HG02981 (cell line): Measurements from ENCODE around the gene MRPL43.
"Not testable (repeated sequence)": the region's sequence is repeated elsewhere in the genome, so short reads cannot be mapped to it uniquely, and the experiment has no call there.

Source experiments
- ATAC-seq: cut with Tn5 transposase; IDR thresholded peaks from one replicate; pipeline ENCODE4 v1.9.1; 2021; ENCODE audit warnings: mild to moderate bottlenecking, moderate library complexity; ENCODE audit not compliant: unreplicated experiment

The MRPL43 gene

DNA sequence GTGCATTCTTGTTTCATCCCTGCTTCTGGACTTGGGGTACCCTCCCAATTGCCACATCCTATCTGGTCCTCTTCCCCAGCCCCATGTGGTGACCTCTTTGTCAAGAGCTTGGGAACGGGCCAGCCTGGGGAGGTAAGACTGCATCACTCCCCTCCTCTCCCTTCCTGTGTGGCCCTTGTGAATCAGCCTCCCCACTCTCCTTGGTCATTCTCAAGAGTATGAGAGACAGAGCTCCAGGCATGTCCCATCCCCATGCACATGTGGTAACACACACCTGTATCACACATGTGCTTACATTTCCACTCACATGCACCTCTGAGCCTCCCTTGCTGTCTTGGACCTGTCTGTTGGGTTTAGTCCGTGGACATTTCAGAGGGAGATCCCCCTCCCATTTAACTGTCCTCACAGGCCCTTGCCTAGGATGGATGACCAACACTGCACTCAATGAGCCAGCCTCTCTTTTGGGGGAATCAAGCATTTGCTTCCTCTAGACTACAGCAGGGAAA is 2.6 kb downstream of the MRPL43 start:
- ATAC-seq: no peak

GRCh38 chr10:100983868-100984671 is 3.2 kb downstream of the MRPL43 start:
- no peak for ATAC-seq

DNA sequence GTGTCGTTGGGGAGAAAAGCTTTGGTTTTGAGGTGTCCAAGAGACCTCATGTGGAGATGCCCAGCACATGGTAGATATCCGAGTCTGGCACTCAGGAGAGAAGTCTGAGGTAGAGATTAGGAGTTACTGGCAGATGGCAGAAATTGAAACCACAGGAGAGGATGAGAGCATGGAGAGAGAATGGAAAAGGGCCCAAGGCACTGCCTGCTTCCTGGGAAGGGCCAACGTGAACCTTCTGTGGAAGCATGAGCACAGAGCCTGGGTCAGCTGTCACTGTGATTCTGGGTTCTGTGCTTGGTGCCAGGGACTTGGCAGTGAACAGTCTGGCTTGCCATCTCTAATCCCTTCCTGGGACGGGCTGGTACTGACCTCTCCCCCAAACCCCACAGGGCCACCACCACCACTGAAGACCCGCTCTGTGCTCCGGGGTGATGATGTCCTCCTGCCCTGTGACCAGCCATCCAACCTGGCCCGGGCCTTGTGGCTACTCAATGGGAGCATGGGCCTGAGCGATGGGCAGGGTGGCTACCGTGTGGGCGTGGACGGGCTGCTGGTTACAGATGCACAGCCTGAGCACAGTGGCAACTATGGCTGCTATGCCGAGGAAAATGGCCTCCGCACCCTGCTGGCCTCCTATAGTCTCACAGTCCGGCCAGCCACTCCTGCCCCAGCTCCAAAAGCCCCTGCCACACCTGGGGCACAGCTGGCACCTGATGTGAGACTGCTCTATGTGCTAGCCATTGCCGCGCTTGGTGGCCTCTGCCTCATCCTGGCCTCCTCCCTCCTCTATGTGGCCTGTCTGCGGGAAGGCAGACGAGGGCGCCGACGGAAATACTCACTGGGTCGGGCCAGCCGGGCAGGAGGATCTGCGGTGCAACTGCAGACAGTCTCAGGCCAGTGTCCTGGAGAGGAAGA is 4.1 kb downstream of the MRPL43 start:
- ATAC-seq: no peak

- no peak for ATAC-seq
Observed at GRCh38 chr10:100981178-100981772, 6.0 kb downstream of the MRPL43 start.

GRCh38 chr10:100980711-100981110 is 6.6 kb downstream of the MRPL43 start:
- ATAC-seq: no peak

DNA sequence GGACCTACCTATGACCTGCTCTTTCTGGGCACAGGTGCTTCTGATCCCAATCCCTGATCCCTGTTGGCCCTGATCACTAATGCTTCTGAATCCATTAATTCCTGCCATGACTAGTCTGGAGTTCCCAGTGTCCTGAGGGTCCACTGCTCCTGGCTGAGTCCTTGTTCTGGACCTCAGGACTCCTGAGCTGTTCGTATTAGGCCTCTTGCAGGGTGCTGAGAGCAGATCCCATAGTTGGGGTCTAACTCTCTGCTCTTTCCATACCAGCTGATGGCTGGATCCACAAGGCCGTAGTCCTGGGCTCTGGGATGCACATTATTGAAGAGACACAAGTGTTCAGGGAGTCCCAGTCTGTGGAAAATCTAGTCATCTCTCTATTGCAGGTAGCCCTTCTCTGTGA is 7.0 kb downstream of the MRPL43 start:
- no peak for ATAC-seq

- ATAC-seq: no peak
Observed at GRCh38 chr10:100979791-100980272, 7.5 kb downstream of the MRPL43 start.

GRCh38 chr10:100978901-100979195 is 8.4 kb downstream of the MRPL43 start:
- no peak for ATAC-seq

DNA sequence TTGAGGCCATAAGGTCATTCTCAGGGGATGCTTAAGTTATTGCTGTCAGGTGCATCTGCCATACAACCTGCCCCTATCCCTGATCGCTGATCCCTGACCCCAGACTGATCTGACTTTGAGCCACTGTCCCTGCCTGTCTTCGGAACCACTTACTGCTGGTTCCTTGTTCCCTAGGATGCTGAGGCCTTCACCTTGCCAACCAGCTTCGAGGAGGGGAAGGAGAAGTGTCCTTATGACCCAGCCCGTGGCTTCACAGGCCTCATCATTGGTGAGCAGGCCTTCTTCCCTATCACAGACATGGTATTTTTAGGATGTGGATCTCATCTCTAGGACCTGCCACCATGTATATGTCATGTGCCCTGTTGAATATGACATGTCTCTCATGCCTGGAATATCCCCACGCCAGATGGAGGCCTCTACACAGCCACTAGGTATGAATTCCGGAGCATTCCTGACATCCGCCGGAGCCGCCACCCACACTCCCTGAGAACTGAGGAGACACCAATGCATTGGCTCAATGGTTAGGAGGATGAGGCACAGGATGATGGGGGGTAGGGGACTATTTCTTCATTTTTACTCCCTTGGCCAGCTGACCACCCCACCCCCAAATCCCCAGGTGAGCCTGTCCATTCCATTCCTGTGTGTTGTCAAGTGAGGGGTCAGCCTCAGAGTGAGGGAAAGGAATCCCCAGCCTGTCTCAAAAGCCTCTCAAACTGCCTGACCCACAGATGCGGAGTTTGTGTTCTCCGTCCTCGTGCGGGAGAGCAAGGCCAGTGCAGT is 9.0 kb downstream of the MRPL43 start:
- ATAC-seq: no peak

GRCh38 chr10:100977436-100977835 is 9.9 kb downstream of the MRPL43 start:
- ATAC-seq: no peak

DNA sequence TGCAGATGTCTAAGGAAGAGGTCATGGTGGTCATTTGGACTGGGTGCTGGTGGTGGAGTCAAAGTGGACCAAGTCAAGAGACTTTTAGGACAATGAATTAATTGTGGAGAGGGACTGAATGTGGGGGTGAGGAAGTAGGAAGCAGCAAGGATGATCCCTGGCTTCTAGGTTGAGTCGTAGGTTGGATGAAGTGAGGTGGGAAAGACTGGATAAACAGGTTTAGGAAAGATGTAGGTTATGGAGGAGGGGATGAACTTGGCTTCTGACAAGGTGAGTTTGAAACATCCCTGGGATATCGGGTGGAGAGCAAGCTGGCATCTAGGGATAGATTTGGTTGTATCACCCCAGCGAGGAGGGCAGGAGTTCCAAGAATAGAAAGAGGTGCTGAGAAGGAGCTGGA is 10.4 kb downstream of the MRPL43 start:
- no peak for ATAC-seq

- ATAC-seq: not testable (repeated sequence)
Observed at GRCh38 chr10:100975397-100975796, 11.9 kb downstream of the MRPL43 start.

DNA sequence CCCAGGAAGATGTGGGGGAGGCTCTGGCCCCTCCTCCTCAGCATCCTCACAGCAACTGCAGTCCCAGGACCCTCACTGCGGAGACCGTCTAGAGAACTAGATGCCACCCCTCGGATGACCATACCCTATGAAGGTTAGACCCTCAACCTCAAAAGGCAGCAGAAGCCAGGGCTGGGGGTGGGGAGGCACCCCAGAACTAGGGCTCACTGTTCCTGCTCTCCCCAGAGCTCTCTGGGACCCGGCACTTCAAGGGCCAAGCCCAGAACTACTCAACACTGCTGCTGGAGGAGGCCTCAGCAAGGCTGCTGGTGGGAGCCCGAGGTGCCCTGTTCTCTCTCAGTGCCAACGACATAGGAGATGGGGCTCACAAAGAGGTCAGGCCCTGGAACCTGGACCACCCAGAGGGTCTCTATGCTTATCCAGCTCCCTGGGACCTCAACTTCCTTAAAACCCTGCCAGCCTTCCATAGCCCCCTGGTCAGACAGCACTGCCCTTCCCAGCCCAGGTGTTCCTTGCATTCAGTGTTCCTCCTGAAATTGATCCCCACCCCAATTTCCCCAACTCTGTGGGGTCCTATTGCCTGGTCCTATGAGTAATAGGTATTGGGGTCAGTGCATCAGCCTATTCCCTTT is 14.3 kb downstream of the MRPL43 start:
- no peak for ATAC-seq

- ATAC-seq: no peak
Observed at GRCh38 chr10:100972115-100972903, 15.0 kb downstream of the MRPL43 start.

GRCh38 chr10:100970914-100971811 is 16.1 kb downstream of the MRPL43 start:
- ATAC-seq: no peak

DNA sequence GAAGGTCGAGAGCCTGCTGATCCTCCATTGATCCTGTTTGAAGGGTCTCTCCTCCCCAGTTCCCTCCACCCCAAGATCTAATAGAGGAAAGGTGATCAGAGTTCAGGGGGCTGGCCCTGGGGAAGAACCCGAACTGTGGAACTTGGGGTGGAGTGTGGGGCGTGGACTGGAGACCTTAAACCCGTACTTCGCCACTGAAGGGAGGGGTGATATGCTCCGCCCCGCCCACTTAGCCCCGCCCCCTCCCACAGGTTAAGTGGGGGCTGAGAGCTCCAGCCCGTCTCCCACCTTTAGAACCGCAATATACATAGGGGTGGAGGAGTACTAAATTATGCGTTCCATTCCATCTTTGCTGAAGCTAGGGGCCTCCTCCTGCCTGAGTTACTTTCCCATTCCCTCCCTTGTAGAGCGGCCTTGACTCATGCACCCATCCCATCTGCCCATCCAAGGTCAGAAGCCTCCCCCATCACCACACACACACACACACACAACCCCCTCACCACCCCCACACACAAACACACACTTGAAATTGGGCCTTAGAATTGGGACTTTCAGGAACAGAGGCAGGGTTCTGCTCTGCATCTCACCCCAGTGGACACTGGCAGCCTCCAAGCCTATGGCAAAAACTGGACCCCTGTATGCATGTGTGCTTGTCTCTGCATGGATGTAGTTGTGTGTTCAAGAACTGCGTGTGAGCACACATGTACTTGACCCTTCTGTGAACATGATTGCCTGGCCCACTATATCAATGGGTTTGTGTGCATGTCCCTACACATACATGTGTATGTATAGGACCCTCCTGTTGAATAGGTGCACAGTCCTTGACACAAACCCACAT is 17.0 kb downstream of the MRPL43 start:
- ATAC-seq: no peak
